Lower lobe of right lung (tissue), 2 donors: ENCODE results near the gene FCN2. TPM values are rescaled to one million over a fixed set of nuclear protein-coding genes. Genes with fewer than 3 reads are reported as not detected.
A peak's percentile ranks its signal among the peaks of the same experiment; 100 is the strongest.

Source experiments
- ATAC-seq, 2 donors: fragments of 200-7000 bp; cut with Tn5 transposase; one replicate each; pipeline ENCODE4 v1.9.1; 2020 to 2022; ENCODE audit warnings: mild to moderate bottlenecking in 2 of 2, moderate library complexity in 2 of 2
- DNase-seq: peaks from one replicate; pipeline ENCODE4 v3.0.0-alpha.2; 2020
- H3K27ac ChIP-seq: fragments of 200-600 bp; one replicate; pipeline ENCODE4 v1.8.0; 2022
- H3K27me3 ChIP-seq: fragments of 200-600 bp; one replicate; pipeline ENCODE4 v1.8.0; 2022; ENCODE audit warnings: low read depth
- H3K36me3 ChIP-seq: fragments of 200-600 bp; one replicate; pipeline ENCODE4 v1.8.0; 2022; ENCODE audit warnings: mild to moderate bottlenecking
- H3K4me1 ChIP-seq: fragments of 200-600 bp; one replicate; pipeline ENCODE4 v1.8.0; 2022
- H3K4me3 ChIP-seq: fragments of 200-600 bp; one replicate; pipeline ENCODE4 v1.8.0; 2022; ENCODE audit warnings: mild to moderate bottlenecking
- H3K9me3 ChIP-seq: fragments of 200-600 bp; one replicate; pipeline ENCODE4 v1.8.0; 2022
- intact Hi-C: fragments of 100-400 bp; cut with DNase I; formaldehyde crosslinking; loops from one replicate; pipeline ENCODE4 v1.11.0; 2022
- total RNA-seq: library from RNA; stranded (reverse); fragmentation: NEBNext Ultra II Directional; extraction: Animal tissue kit (Norgen Biotek cat#: 25700); gene quantifications from one replicate; pipeline ENCODE4 v1.2.1, GENCODE V29; 2021
- TF ChIP-seq, protein P1 (sequence below): fragments of 200-600 bp; IDR thresholded peaks from one replicate; pipeline ENCODE4 v1.8.0; 2022; ENCODE audit warnings: antibody characterized with exemption, mild to moderate bottlenecking
- donor health status: DM: no; HTN: yes; CAD: no; lungs with severe emphysema.

The FCN2 gene
- total RNA-seq, 1 donor from 2014 or later = not detected

DNA sequence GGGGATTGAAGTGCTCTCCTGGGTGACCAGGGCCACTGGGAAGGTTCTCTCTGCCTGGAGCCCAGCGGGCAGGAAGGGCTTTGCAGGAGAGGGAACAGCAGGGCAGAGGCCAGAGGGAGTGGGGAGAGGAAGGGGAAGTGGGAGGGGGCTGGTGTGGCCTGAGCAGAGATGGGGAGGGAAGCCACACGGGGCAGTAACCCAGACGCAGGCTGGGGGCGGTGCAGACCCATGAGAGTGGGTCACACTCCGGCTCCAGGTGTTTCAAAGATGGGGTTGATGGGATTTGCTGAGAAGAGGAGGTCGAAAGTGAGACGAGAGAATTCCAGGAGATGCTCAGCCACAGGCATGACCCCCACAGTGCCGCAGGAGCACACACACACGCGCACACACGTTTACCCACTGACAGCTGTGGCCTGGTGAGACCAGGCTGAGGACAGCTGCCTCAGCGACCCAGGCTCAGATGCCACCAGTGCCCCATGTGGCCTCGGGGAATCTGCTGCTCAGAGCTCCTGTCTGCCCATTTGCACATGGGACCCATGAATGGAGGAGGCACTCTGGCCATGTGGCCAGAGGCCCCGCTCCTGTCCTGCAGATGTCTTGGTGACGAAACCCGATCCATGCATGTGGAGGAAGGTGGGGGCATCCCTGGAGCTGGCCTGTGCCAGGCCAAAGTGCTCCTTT lies 32.7 kb upstream of the FCN2 start:
- H3K9me3 ChIP-seq = no peaks in the 10 kb centered on the region
- no peak overlapping the region for H3K4me3 ChIP-seq
- H3K4me1 ChIP-seq = no peaks in the 10 kb centered on the region
- no peak overlapping the region for H3K27ac ChIP-seq
- intact Hi-C loops = no loop called here
- no peaks in the 10 kb centered on the region for H3K27me3 ChIP-seq
- peak in 1 of 2 donors; percentile 37 for ATAC-seq
- H3K36me3 ChIP-seq = peaks cover 12% of the 10 kb centered on the region
- TF ChIP-seq, protein P1, sequence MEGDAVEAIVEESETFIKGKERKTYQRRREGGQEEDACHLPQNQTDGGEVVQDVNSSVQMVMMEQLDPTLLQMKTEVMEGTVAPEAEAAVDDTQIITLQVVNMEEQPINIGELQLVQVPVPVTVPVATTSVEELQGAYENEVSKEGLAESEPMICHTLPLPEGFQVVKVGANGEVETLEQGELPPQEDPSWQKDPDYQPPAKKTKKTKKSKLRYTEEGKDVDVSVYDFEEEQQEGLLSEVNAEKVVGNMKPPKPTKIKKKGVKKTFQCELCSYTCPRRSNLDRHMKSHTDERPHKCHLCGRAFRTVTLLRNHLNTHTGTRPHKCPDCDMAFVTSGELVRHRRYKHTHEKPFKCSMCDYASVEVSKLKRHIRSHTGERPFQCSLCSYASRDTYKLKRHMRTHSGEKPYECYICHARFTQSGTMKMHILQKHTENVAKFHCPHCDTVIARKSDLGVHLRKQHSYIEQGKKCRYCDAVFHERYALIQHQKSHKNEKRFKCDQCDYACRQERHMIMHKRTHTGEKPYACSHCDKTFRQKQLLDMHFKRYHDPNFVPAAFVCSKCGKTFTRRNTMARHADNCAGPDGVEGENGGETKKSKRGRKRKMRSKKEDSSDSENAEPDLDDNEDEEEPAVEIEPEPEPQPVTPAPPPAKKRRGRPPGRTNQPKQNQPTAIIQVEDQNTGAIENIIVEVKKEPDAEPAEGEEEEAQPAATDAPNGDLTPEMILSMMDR = no peak
- peak; percentile 23 for DNase-seq

DNA sequence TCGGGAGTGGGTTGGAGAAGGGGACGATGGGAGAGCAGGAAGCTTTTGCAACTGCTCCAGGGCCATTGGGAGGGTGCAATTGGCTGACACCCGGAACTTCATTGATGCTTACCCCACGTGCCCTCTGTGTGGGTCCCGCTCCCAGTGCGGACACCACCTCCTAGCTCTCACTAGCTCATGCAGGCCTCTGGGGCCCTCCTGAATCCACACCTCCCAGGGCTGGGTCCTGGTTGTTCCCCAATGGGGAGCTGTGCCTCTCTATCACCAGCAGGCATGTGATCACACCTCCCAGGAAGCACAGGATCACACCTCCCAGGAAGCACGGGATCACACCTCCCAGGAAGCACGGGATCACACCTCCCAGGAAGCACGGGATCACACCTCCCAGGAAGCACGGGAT lies 32.1 kb upstream of the FCN2 start:
- Histone ChIP-seq H3K4me1 (no peaks in the 10 kb centered on the region), H3K9me3 (no peaks in the 10 kb centered on the region), H3K4me3 (no peak overlapping the region), H3K27ac (no peak overlapping the region), H3K27me3 (no peaks in the 10 kb centered on the region), H3K36me3 (peaks cover 9% of the 10 kb centered on the region)
- DNase-seq (no peak), ATAC-seq (no peak)
- intact Hi-C loops = no loop called here
- TF ChIP-seq, protein P1 = no peak

DNA sequence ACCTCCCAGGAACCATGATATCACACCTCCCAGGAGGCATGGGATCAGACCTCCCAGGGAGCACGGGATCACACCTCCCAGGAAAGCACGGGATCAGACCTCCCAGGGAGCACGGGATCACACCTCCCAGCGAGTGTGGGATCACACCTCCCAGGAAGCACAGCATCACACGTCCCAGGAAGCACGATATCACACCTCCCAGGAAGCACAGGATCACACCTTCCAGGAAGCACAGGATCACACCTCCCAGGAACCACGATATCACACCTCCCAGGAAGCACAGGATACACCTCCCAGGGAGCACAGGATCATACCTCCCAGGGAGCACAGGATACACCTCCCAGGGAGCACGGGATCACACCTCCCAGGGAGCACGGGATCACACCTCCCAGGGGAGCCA lies 30.0 kb upstream of the FCN2 start:
- TF ChIP-seq, protein P1 = no peak
- no peak for ATAC-seq
- DNase-seq = no peak

DNA sequence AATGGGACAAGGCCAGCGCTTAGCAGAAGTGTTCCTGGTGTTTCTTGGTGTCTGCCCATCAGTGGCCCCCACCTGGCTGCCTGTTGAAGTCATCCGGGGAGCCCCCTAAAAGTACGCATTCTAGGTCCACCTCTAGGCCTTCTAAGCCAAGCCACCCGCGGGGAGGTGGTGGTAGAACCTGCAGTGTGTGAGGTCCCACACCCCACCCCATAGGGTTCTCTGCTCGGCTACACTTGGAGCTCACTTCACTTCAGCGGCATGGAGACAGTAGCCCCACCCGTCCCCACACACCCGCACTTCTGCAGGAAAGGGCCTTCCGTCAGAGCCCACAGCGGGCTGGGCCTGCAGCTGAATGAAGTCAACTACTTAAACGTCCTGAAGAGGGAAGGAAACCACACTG lies 29.6 kb upstream of the FCN2 start:
- TF ChIP-seq, protein P1 = no peak
- DNase-seq (no peak), ATAC-seq (no peak)
- Histone ChIP-seq H3K27me3 (no peaks in the 10 kb centered on the region), H3K4me3 (no peak overlapping the region), H3K27ac (no peak overlapping the region), H3K9me3 (no peaks in the 10 kb centered on the region), H3K36me3 (no peaks in the 10 kb centered on the region), H3K4me1 (no peaks in the 10 kb centered on the region)
- intact Hi-C loops = no loop called here

More for the DNA sequence above, 30.0 kb upstream of the FCN2 start:
- H3K4me3 ChIP-seq = no peak overlapping the region
- H3K4me1 ChIP-seq = no peaks in the 10 kb centered on the region
- intact Hi-C loops = no loop called here
- H3K27me3 ChIP-seq = no peaks in the 10 kb centered on the region
- H3K27ac ChIP-seq = no peak overlapping the region
- H3K9me3 ChIP-seq = no peaks in the 10 kb centered on the region
- H3K36me3 ChIP-seq = no peaks in the 10 kb centered on the region

DNA sequence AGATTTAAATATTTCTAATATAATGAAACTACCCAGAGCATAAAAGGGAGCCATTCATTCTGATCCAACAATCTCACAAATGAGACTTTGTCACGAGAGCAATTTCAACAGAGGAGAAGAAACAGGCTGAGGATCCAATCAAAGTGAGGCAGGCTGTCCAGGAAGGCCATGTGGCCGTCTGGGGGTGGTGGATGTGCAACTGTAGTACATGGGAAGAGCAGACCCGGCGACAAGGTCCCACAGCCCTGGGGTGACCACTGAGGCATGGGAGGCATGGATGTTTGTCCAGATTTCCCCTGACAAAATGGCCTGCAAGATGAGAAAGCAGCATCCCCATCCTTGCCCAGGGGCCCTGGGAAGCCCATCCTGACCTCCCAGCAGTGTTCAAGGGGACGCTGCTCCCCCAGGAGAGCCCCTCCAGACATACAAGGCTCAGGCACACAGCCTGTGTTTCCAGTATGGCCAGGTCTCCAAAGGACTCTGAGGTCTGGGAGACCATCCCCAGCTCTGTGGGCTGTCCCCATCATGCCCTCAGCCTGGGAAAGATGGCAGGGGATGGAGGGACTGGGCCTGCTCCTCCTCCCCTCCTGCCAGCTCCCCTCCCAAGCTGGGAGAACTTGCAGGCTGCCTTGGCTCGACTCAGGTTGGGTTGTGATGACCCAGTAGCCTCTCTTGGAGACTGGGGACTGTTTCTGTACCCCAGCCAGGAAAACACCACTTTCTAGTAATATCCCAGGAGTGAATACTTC lies 27.5 kb upstream of the FCN2 start:
- H3K4me1 ChIP-seq = no peaks in the 10 kb centered on the region
- H3K36me3 ChIP-seq = no peaks in the 10 kb centered on the region
- H3K4me3 ChIP-seq = no peak overlapping the region
- H3K27me3 ChIP-seq = peaks cover 3% of the 10 kb centered on the region
- intact Hi-C loops = no loop called here
- no peak for DNase-seq
- no peak overlapping the region for H3K27ac ChIP-seq
- H3K9me3 ChIP-seq = no peaks in the 10 kb centered on the region
- ATAC-seq = no peak
- TF ChIP-seq, protein P1 = no peak
